ENCODE data around the gene ADNP. TPM values are rescaled to one million over a fixed set of nuclear protein-coding genes. Genes with fewer than 3 reads are reported as not detected.

The ADNP gene
- total RNA-seq, 2 experiments from 2014 or later, result 51.5 to 94.9 TPM

DNA sequence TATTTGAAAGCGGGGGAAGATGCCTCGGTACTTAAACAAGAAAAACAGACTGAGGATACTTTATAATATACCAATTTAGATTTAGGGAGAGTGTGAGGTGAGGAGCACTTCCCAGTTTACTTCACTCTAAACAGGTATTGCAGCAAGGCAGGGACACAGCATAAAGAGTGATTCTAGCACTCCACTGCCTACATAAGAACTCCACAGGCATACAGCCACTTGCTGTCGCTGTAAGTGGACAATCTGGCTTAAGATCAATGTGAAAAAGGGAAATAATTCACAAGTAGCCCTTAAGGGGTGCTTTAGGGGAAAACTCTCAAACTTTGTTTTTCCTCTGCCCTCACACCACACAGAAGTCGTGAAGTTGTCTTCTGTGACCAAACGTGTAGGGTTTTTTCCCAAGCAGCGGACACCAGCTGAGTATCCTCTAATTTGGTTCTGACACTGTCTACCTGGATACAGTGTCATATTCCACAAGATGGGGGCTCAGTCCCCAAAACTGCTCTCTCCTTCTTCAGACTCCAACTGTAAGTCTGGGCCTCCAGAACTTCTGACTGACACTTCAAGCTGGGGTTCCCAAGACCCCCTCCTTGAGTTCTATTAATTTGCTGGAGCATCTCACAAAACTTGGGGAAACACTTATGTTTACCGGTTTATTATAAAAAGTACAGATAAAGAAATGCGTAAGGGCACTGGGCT, 9.3 kb downstream of the ADNP start:
- BruUV-seq (replicated peaks), result no TSS peak
- CTCF ChIA-PET (ENCODE audit: unreplicated experiment), result interaction anchor here (1.6 kb wide), 1 partner anchor 10 kb away, joined by 3 read pairs; no protein-coding TSS in a partner anchor
- intact Hi-C loops (cut with micrococcal nuclease; ENCODE audit: unreplicated experiment), result no loop called here
- POLR2A ChIA-PET, result interaction anchor here (0.6 kb wide), 1 partner anchor 128 kb away, joined by 7 read pairs; no protein-coding TSS in a partner anchor
- Histone ChIP-seq H3K27ac (ENCODE audit: low read depth, low read length, poor library complexity, severe bottlenecking) (peak overlapping the region; percentile 8), H3K9me2 (ENCODE audit: insufficient read depth, low read length) (no peaks in the 10 kb centered on the region), H3K79me2 (ENCODE audit: insufficient read depth, low read depth, low read length) (peaks cover 99% of the 10 kb centered on the region), H3K4me3 (ENCODE audit: low read depth, low read length, poor library complexity, severe bottlenecking) (no peak overlapping the region), H3K4me1 (ENCODE audit: insufficient read depth, low read length, poor library complexity, severe bottlenecking) (peaks cover 94% of the 10 kb centered on the region), H3K36me3 (ENCODE audit: insufficient read depth, low read length) (peaks cover 96% of the 10 kb centered on the region), H3K4me2 (ENCODE audit: low read length) (peak overlapping the region; percentile 22), H3K9me3 (ENCODE audit: low read length) (no peaks in the 10 kb centered on the region), H4K20me1 (ENCODE audit: insufficient read depth, low read length) (peaks cover 82% of the 10 kb centered on the region), H2AFZ (ENCODE audit: low read length) (no peak overlapping the region)
- TF ChIP-seq EZH2phosphoT487 (IDR thresholded peaks at IDR 0.05; ENCODE audit: borderline replicate concordance, low read depth, low read length), result no peak
- TF ChIP-seq, protein P1, sequence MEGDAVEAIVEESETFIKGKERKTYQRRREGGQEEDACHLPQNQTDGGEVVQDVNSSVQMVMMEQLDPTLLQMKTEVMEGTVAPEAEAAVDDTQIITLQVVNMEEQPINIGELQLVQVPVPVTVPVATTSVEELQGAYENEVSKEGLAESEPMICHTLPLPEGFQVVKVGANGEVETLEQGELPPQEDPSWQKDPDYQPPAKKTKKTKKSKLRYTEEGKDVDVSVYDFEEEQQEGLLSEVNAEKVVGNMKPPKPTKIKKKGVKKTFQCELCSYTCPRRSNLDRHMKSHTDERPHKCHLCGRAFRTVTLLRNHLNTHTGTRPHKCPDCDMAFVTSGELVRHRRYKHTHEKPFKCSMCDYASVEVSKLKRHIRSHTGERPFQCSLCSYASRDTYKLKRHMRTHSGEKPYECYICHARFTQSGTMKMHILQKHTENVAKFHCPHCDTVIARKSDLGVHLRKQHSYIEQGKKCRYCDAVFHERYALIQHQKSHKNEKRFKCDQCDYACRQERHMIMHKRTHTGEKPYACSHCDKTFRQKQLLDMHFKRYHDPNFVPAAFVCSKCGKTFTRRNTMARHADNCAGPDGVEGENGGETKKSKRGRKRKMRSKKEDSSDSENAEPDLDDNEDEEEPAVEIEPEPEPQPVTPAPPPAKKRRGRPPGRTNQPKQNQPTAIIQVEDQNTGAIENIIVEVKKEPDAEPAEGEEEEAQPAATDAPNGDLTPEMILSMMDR (conservative IDR thresholded peaks at IDR 0.05; ENCODE audit: low read length), result no peak
- no peak for DNase-seq (ENCODE audit: low spot score)

DNA sequence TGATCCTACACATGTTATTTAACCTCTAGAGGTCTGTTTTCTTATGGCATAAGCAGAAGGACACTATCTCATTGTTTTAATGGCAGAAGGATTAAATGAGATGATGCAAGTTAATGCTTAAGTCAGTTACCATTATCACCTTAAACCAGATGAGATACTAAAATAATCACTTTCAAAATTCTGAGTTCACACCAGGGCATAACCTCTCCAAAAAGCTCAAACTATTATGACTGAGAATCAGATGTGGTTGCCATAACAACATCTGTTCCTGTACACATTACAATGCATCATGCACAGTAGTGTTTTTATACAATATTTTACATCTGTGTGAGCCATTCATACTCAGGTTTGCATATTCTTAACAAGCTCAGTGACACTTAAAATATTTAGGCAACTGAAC, 10.2 kb downstream of the ADNP start:
- no peak overlapping the region for H2AFZ ChIP-seq (ENCODE audit: low read length)
- peak overlapping the region; percentile 8 for H3K27ac ChIP-seq (ENCODE audit: low read depth, low read length, poor library complexity, severe bottlenecking)
- TF ChIP-seq, protein P1 (conservative IDR thresholded peaks at IDR 0.05; ENCODE audit: low read length), result no peak
- TF ChIP-seq EZH2phosphoT487 (IDR thresholded peaks at IDR 0.05; ENCODE audit: borderline replicate concordance, low read depth, low read length), result no peak
- DNase-seq (ENCODE audit: low spot score), result no peak
- no peaks in the 10 kb centered on the region for H3K9me3 ChIP-seq (ENCODE audit: low read length)
- peaks cover 99% of the 10 kb centered on the region for H3K79me2 ChIP-seq (ENCODE audit: insufficient read depth, low read depth, low read length)
- H4K20me1 ChIP-seq (ENCODE audit: insufficient read depth, low read length), result peaks cover 89% of the 10 kb centered on the region
- ChIA-PET CTCF (ENCODE audit: unreplicated experiment) (interaction anchor here (1.6 kb wide), 1 partner anchor 9 kb away, joined by 3 read pairs; no protein-coding TSS in a partner anchor), POLR2A (interaction anchor here (0.6 kb wide), 2 partner anchors 12 to 183 kb away, joined by 3 to 4 read pairs; no protein-coding TSS in a partner anchor)
- H3K4me2 ChIP-seq (ENCODE audit: low read length), result 0 out of 2 replicates have a peak overlapping the region, but pooled peaks have one; percentile 22
- intact Hi-C loops (cut with micrococcal nuclease; ENCODE audit: unreplicated experiment), result no loop called here
- no peak overlapping the region for H3K4me3 ChIP-seq (ENCODE audit: low read depth, low read length, poor library complexity, severe bottlenecking)
- no TSS peak for BruUV-seq (replicated peaks)
- peaks cover 96% of the 10 kb centered on the region for H3K36me3 ChIP-seq (ENCODE audit: insufficient read depth, low read length)
- H3K9me2 ChIP-seq (ENCODE audit: insufficient read depth, low read length), result no peaks in the 10 kb centered on the region
- H3K4me1 ChIP-seq (ENCODE audit: insufficient read depth, low read length, poor library complexity, severe bottlenecking), result peaks cover 96% of the 10 kb centered on the region

GRCh38 chr20:50919567-50919966, 11.7 kb downstream of the ADNP start:
- Histone ChIP-seq H3K4me2 (ENCODE audit: low read length) (peak overlapping the region; percentile 17; the same call in 1 of the 2 replicates), H3K9me2 (ENCODE audit: insufficient read depth, low read length) (no peaks in the 10 kb centered on the region), H3K79me2 (ENCODE audit: insufficient read depth, low read depth, low read length) (peaks cover 99% of the 10 kb centered on the region), H2AFZ (ENCODE audit: low read length) (no peak overlapping the region), H3K36me3 (ENCODE audit: insufficient read depth, low read length) (peaks cover 96% of the 10 kb centered on the region), H3K4me3 (ENCODE audit: low read depth, low read length, poor library complexity, severe bottlenecking) (no peak overlapping the region), H4K20me1 (ENCODE audit: insufficient read depth, low read length) (peaks cover 88% of the 10 kb centered on the region), H3K27ac (ENCODE audit: low read depth, low read length, poor library complexity, severe bottlenecking) (no peak overlapping the region), H3K4me1 (ENCODE audit: insufficient read depth, low read length, poor library complexity, severe bottlenecking) (peaks cover 96% of the 10 kb centered on the region), H3K9me3 (ENCODE audit: low read length) (no peaks in the 10 kb centered on the region)
- ChIA-PET POLR2A (interaction anchor here (0.7 kb wide), 2 partner anchors 170 to 264 kb away, joined by 3 to 7 read pairs; no protein-coding TSS in a partner anchor), CTCF (ENCODE audit: unreplicated experiment) (no interaction called here)
- DNase-seq (ENCODE audit: low spot score), result no peak
- no TSS peak for BruUV-seq (replicated peaks)
- intact Hi-C loops (cut with micrococcal nuclease; ENCODE audit: unreplicated experiment), result no loop called here
- TF ChIP-seq EZH2phosphoT487 (IDR thresholded peaks at IDR 0.05; ENCODE audit: borderline replicate concordance, low read depth, low read length), result no peak
- TF ChIP-seq, protein P1 (conservative IDR thresholded peaks at IDR 0.05; ENCODE audit: low read length), result no peak
